Gastrocnemius medialis (tissue), 4 donors: ENCODE data around the gene HSPA1L. TPM values are rescaled to one million over a fixed set of nuclear protein-coding genes. Genes with fewer than 3 reads are reported as not detected.

ENCODE experiments used
- ATAC-seq, 2 donors: fragments of 150-250 bp; one replicate each; pipeline ENCODE4 v1.9.1; 2016
- DNase-seq, 2 donors: peaks; one replicate each; pipeline ENCODE4 v3.0.0-alpha.2; 2019
- H3K27ac ChIP-seq, 4 donors: fragments of 200-600 bp; sonication (generic); 1 replicate in 1 of 4; 2 replicates in 3 of 4; pipeline ENCODE4 v1.5.1; 2016 to 2018; ENCODE audit warnings: mild to moderate bottlenecking in 2 of 4, moderate library complexity in 1 of 4
- H3K27me3 ChIP-seq, 3 donors: fragments of 200-600 bp; sonication (generic) in 2 of 3; 1 replicate in 1 of 3; 2 replicates in 2 of 3; pipeline versions ENCODE4 v1.5.1 to v1.6.0; 2016 to 2019; ENCODE audit warnings: mild to moderate bottlenecking in 1 of 3, moderate library complexity in 1 of 3
- H3K36me3 ChIP-seq, 2 donors: fragments of 200-600 bp; sonication (generic) in 1 of 2; one replicate each; pipeline ENCODE4 v1.5.1; 2017 to 2018
- H3K4me1 ChIP-seq, 2 donors: fragments of 200-600 bp; sonication (generic) in 1 of 2; one replicate each; pipeline ENCODE4 v1.5.1; 2016 to 2017; ENCODE audit warnings: mild to moderate bottlenecking in 2 of 2
- H3K4me3 ChIP-seq, 4 donors: fragments of 200-600 bp; sonication (generic) in 3 of 4; 1 replicate in 1 of 4; 2 replicates in 3 of 4; pipeline ENCODE4 v1.5.1; 2016 to 2019; ENCODE audit warnings: mild to moderate bottlenecking in 2 of 4
- H3K9me3 ChIP-seq, 3 donors: fragments of 200-600 bp; sonication (generic) in 2 of 3; 1 replicate in 1 of 3; 2 replicates in 2 of 3; pipeline ENCODE4 v1.5.1; 2016 to 2019
- CTCF ChIP-seq, 5 experiments: fragments of 450-650 bp in 3 of 5; fragments of 200-600 bp in 2 of 5; sonication (generic) in 2 of 5; IDR thresholded peaks in 4 of 5; conservative IDR thresholded peaks in 1 of 5; 1 replicate in 4 of 5; 2 replicates in 1 of 5; pipeline ENCODE4 v1.5.1; 2016 to 2019; ENCODE audit warnings: antibody characterized with exemption in 5 of 5, mild to moderate bottlenecking in 3 of 5, moderate library complexity in 3 of 5
- POLR2A ChIP-seq, 2 donors: fragments of 450-650 bp; IDR thresholded peaks; one replicate each; pipeline ENCODE4 v1.6.1; 2017; ENCODE audit warnings: antibody characterized with exemption in 2 of 2, mild to moderate bottlenecking in 2 of 2, moderate library complexity in 2 of 2
- in situ Hi-C, 4 donors: fragments of 200-750 bp; cut with MboI; loops; one replicate each; pipeline versions ENCODE4 v1.15.0 to v1.8.0; 2017; ENCODE audit warnings: low sequenced_read_pairs in 4 of 4
- intact Hi-C: fragments of 100-400 bp; cut with DNase I; formaldehyde crosslinking; loops from one replicate; pipeline ENCODE4 v1.15.1; 2023; ENCODE audit warnings: low total_unique reads
- total RNA-seq, 4 donors: library from RNA; depleted of rRNA; stranded (reverse); fragments of >200 nt; gene quantifications; one replicate each; pipeline versions ENCODE4 v1.1.0 to v1.2.3, GENCODE V29; 2016

HSPA1L gene
- total RNA-seq, 4 donors from 2014 or later: 1.1 to 7.1 (median 3.5) TPM

GRCh38 chr6:31768363-31769257 lies 46.5 kb downstream of the HSPA1L start:
- Histone ChIP-seq H3K27ac (no peak overlapping the region), H3K36me3 (no peaks in the 10 kb centered on the region), H3K4me3 (no peak overlapping the region), H3K9me3 (no peaks in the 10 kb centered on the region), H3K27me3 (no peaks in the 10 kb centered on the region), H3K4me1 (no peaks in the 10 kb centered on the region)
- TF ChIP-seq POLR2A (IDR thresholded peaks at IDR 0.05) (no peak), CTCF (IDR thresholded peaks at IDR 0.05 in 4 of 5, conservative IDR thresholded peaks at IDR 0.05 in 1 of 5) (no peak)
- DNase-seq (no peak), ATAC-seq (no peak)
- intact Hi-C loops (loop anchor here (1.0 kb wide), 1 partner anchor 88 kb away; no protein-coding TSS in a partner anchor), in situ Hi-C loops (loop anchor here in 1 of 4 donors (5.0 kb wide), 1 partner anchor 86 kb away; the partner anchor contains the start of gene LY6G5C)

- DNase-seq (no peak), ATAC-seq (no peak)
- H3K4me1 ChIP-seq: no peaks in the 10 kb centered on the region
- no peak for TF ChIP-seq POLR2A (IDR thresholded peaks at IDR 0.05)
- TF ChIP-seq CTCF (IDR thresholded peaks at IDR 0.05 in 4 of 5, conservative IDR thresholded peaks at IDR 0.05 in 1 of 5): no peak
- no peaks in the 10 kb centered on the region for H3K36me3 ChIP-seq
- no peak overlapping the region for H3K4me3 ChIP-seq
- H3K27ac ChIP-seq: no peak overlapping the region
- intact Hi-C loops: no loop called here
- no peaks in the 10 kb centered on the region for H3K27me3 ChIP-seq
- H3K9me3 ChIP-seq: no peaks in the 10 kb centered on the region
- in situ Hi-C loops: loop anchor here in 1 of 4 donors (5.0 kb wide), 1 partner anchor 85 kb away; the partner anchor contains the start of gene LY6G5C
Measured at GRCh38 chr6:31767096-31767645, 47.9 kb downstream of the HSPA1L start.

GRCh38 chr6:31765910-31766794 lies 48.9 kb downstream of the HSPA1L start:
- ATAC-seq (no peak), DNase-seq (no peak)
- Histone ChIP-seq H3K4me3 (no peak overlapping the region), H3K4me1 (no peaks in the 10 kb centered on the region), H3K27ac (no peak overlapping the region), H3K27me3 (no peaks in the 10 kb centered on the region), H3K9me3 (no peaks in the 10 kb centered on the region), H3K36me3 (no peaks in the 10 kb centered on the region)
- in situ Hi-C loops: loop anchor here in 1 of 4 donors (5.0 kb wide), 1 partner anchor 84 kb away; the partner anchor contains the start of gene LY6G5C
- intact Hi-C loops: no loop called here
- TF ChIP-seq CTCF (IDR thresholded peaks at IDR 0.05 in 4 of 5, conservative IDR thresholded peaks at IDR 0.05 in 1 of 5) (no peak), POLR2A (IDR thresholded peaks at IDR 0.05) (no peak)

- in situ Hi-C loops (loop anchor here in 1 of 4 donors (5.0 kb wide), 1 partner anchor 83 kb away; the partner anchor contains the start of gene LY6G5C), intact Hi-C loops (no loop called here)
- Histone ChIP-seq H3K36me3 (no peaks in the 10 kb centered on the region), H3K4me3 (no peak overlapping the region), H3K27ac (no peak overlapping the region), H3K9me3 (no peaks in the 10 kb centered on the region), H3K4me1 (no peaks in the 10 kb centered on the region), H3K27me3 (no peaks in the 10 kb centered on the region)
- DNase-seq (no peak), ATAC-seq (no peak)
- TF ChIP-seq POLR2A (IDR thresholded peaks at IDR 0.05) (no peak), CTCF (IDR thresholded peaks at IDR 0.05 in 4 of 5, conservative IDR thresholded peaks at IDR 0.05 in 1 of 5) (no peak)
Measured at GRCh38 chr6:31765559-31765909, 49.5 kb downstream of the HSPA1L start.
